A673 (cell line): ENCODE data around the gene SOX6. TPM values are rescaled to one million over a fixed set of nuclear protein-coding genes. Genes with fewer than 3 reads are reported as not detected.

Source experiments
- BruUV-seq: library from RNA; stranded (reverse); fragments of 400-500 nt; replicated peaks from 2 replicates; lab custom pipeline; 2021; lab: Mats Ljungman, UMichigan
- CTCF ChIA-PET: fragments of 300-600 bp; sonication (Branson Sonifier 250); formaldehyde crosslinking; loops from one replicate; lab custom pipeline; 2022; ENCODE audit warnings: antibody characterized with exemption; lab: Charles Lee
- POLR2A ChIA-PET: fragments of 300-600 bp; sonication (Branson Sonifier 250); formaldehyde crosslinking; loops from one replicate; lab custom pipeline; 2022; ENCODE audit warnings: antibody characterized with exemption; ENCODE audit not compliant: low non-redundant PET; lab: Charles Lee
- DNase-seq: peaks from one replicate; pipeline ENCODE4 v3.0.0-alpha.2; 2015; ENCODE audit warnings: low spot score
- H3K27ac ChIP-seq: fragments of 200-600 bp; sonication (generic); 2 replicates; pipeline ENCODE4 v1.5.1; 2016; ENCODE audit warnings: mixed run types, low read depth, mild to moderate bottlenecking, mixed read lengths, antibody characterized with exemption, low read length; ENCODE audit not compliant: poor library complexity, severe bottlenecking
- H3K27me3 ChIP-seq: fragments of 200-600 bp; sonication (generic); replicated peaks from 2 replicates; pipeline ENCODE4 v1.6.1; 2017; ENCODE audit warnings: mixed run types, low read depth, mild to moderate bottlenecking, mixed read lengths, antibody characterized with exemption, low read length; ENCODE audit not compliant: insufficient read depth, poor library complexity
- H3K36me3 ChIP-seq: fragments of 200-600 bp; sonication (generic); 2 replicates; pipeline ENCODE4 v1.6.1; 2016; ENCODE audit warnings: mixed run types, mild to moderate bottlenecking, mixed read lengths, antibody characterized with exemption, low read length; ENCODE audit not compliant: insufficient read depth, poor library complexity, severe bottlenecking
- H3K4me1 ChIP-seq: fragments of 200-600 bp; sonication (generic); 2 replicates; pipeline ENCODE4 v1.6.1; 2017; ENCODE audit warnings: mixed run types, mild to moderate bottlenecking, mixed read lengths, antibody characterized with exemption, low read length; ENCODE audit not compliant: insufficient read depth, poor library complexity, severe bottlenecking
- H3K4me3 ChIP-seq: fragments of 200-600 bp; sonication (generic); 2 replicates; pipeline ENCODE4 v1.5.1; 2016; ENCODE audit warnings: low read depth, mixed run types, mild to moderate bottlenecking, mixed read lengths, low read length; ENCODE audit not compliant: poor library complexity, severe bottlenecking
- H3K9me3 ChIP-seq: fragments of 200-600 bp; sonication (generic); 2 replicates; pipeline ENCODE4 v1.6.1; 2016; ENCODE audit warnings: mixed run types, low read depth, mild to moderate bottlenecking, mixed read lengths, antibody characterized with exemption, low read length; ENCODE audit not compliant: poor library complexity, severe bottlenecking
- CTCF ChIP-seq: fragments of 300-800, 200-600 bp; sonication (generic); conservative IDR thresholded peaks from 2 replicates; pipeline ENCODE4 v1.5.1; 2017; ENCODE audit warnings: low read depth, mild to moderate bottlenecking, antibody characterized with exemption, low read length, moderate library complexity, mixed read lengths
- EZH2 ChIP-seq: fragments of 200-600 bp; sonication (generic); IDR thresholded peaks from 2 replicates; pipeline ENCODE4 v1.6.1; 2017; ENCODE audit warnings: borderline replicate concordance, low read depth, mild to moderate bottlenecking, mixed read lengths, antibody characterized with exemption, low read length; ENCODE audit not compliant: poor library complexity, severe bottlenecking
- intact Hi-C: fragments of 100-400 bp; cut with micrococcal nuclease; formaldehyde crosslinking; loops from one replicate; pipeline ENCODE4 v1.10.0; 2022; ENCODE audit not compliant: unreplicated experiment
- total RNA-seq: library from RNA; stranded (reverse); gene quantifications from 2 replicates; pipeline ENCODE4 v1.2.3, GENCODE V29; 2021

The SOX6 gene
- total RNA-seq, 1 experiment from 2014 or later = 27.5 TPM

GRCh38 chr11:16226245-16226644, 130.1 kb downstream of the SOX6 start:
- POLR2A ChIA-PET = interaction anchor here (0.7 kb wide), 1 partner anchor 155 kb away, joined by 3 read pairs; no protein-coding TSS in a partner anchor

GRCh38 chr11:16225623-16226022, 130.7 kb downstream of the SOX6 start:
- BruUV-seq = no TSS peak
- intact Hi-C loops = no loop called here
- no peaks in the 10 kb centered on the region for H3K9me3 ChIP-seq
- ChIA-PET CTCF (no interaction called here), POLR2A (interaction anchor here (0.7 kb wide), 1 partner anchor 155 kb away, joined by 3 read pairs; no protein-coding TSS in a partner anchor)
- H3K36me3 ChIP-seq = no peaks in the 10 kb centered on the region
- H3K27ac ChIP-seq = no peak overlapping the region
- peaks cover 34% of the 10 kb centered on the region for H3K4me1 ChIP-seq
- DNase-seq = peak; percentile 11
- no peak overlapping the region for H3K4me3 ChIP-seq
- no peaks in the 10 kb centered on the region for H3K27me3 ChIP-seq
- TF ChIP-seq CTCF = no peak
- no peak for TF ChIP-seq EZH2

More at GRCh38 chr11:16226245-16226644, 130.1 kb downstream of the SOX6 start:
- Histone ChIP-seq H3K4me3 (no peak overlapping the region), H3K9me3 (no peaks in the 10 kb centered on the region), H3K27ac (no peak overlapping the region), H3K4me1 (peaks cover 37% of the 10 kb centered on the region), H3K27me3 (no peaks in the 10 kb centered on the region), H3K36me3 (no peaks in the 10 kb centered on the region)
- peak; percentile 59 for DNase-seq
- no peak for TF ChIP-seq EZH2
- TF ChIP-seq CTCF = no peak
- CTCF ChIA-PET = no interaction called here
- BruUV-seq = no TSS peak
- intact Hi-C loops = no loop called here

- intact Hi-C loops = no loop called here
- POLR2A ChIA-PET = interaction anchor here (0.6 kb wide), 1 partner anchor 1458 kb away, joined by 3 read pairs; no protein-coding TSS in a partner anchor
- peak; percentile 38 for DNase-seq
- CTCF ChIA-PET = no interaction called here
- no peaks in the 10 kb centered on the region for H3K27me3 ChIP-seq
- H3K27ac ChIP-seq = no peak overlapping the region
- peaks cover 34% of the 10 kb centered on the region for H3K4me1 ChIP-seq
- no TSS peak for BruUV-seq
- no peak overlapping the region for H3K4me3 ChIP-seq
- no peak for TF ChIP-seq EZH2
- no peak for TF ChIP-seq CTCF
- no peaks in the 10 kb centered on the region for H3K36me3 ChIP-seq
- H3K9me3 ChIP-seq = no peaks in the 10 kb centered on the region
These were observed 132.8 kb downstream of the SOX6 start for GRCh38 chr11:16223558-16223957.
